ENCODE results near the gene AP1B1.

- TF ChIP-seq CTCF (conservative IDR thresholded peaks at IDR 0.05; ENCODE audit: low read depth, low read length) (no peak), POLR2A (IDR thresholded peaks at IDR 0.05; ENCODE audit: low read depth, low read length) (no peak)
These were observed 7.8 kb upstream of the AP1B1 start for GRCh38 chr22:29396126-29396525.

All from IMR-90 (cell line).